ENCODE measurements around the gene PRLHR. TPM values are rescaled to one million over a fixed set of nuclear protein-coding genes. Genes with fewer than 3 reads are reported as not detected.
"Not testable (repeated sequence)": the region's sequence is repeated elsewhere in the genome, so short reads cannot be mapped to it uniquely, and the experiment has no call there.

Gene PRLHR
- total and polyA plus RNA-seq, 2 donors, result 0.02 to 0.05 TPM

DNA sequence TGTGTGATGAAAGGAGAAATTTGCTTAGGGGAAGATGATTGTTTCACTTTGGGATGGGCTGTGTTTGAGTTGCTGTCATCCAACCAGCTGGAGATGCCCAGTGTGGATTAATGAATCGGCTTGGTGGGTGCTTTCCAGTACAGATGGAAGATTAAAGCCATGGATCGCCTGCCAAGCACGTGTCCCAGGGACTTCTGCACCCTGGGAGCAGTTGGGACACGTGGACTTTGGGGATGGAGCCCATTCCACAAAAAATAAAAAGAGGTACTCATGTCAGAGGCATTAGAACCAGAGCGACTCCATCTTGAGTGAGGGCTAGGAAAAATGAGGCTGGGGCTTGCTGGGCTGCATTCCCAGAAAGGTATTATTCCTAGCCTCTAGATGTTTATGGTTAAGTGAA is 29.3 kb upstream of the PRLHR start:
- Histone ChIP-seq H3K27me3 (ENCODE audit: control insufficient read depth in 2 of 2, insufficient read depth in 1 of 2, low read length in 1 of 2) (peaks cover 0 to 24% of the 10 kb centered on the region in 2 donors), H3K27ac (ENCODE audit: low read depth in 1 of 2, low read length in 1 of 2) (no peak overlapping the region), H3K36me3 (ENCODE audit: control insufficient read depth in 2 of 2, insufficient read depth in 2 of 2, low read length in 1 of 2) (no peaks in the 10 kb centered on the region), H3K4me1 (ENCODE audit: control insufficient read depth in 2 of 2, insufficient read depth in 2 of 2, low read length in 2 of 2) (peaks cover 0 to 7% of the 10 kb centered on the region in 2 donors), H3K9me3 (ENCODE audit: control insufficient read depth in 2 of 2, insufficient read depth in 1 of 2, low read length in 1 of 2) (no peaks in the 10 kb centered on the region), H3K4me3 (ENCODE audit: low read length in 2 of 2) (no peak overlapping the region)
- 79% methylated on average over 5 of the region's 5 CpGs for WGBS
- no peak for DNase-seq (ENCODE audit: low read depth in 6 of 9, low spot score in 9 of 9)

DNA sequence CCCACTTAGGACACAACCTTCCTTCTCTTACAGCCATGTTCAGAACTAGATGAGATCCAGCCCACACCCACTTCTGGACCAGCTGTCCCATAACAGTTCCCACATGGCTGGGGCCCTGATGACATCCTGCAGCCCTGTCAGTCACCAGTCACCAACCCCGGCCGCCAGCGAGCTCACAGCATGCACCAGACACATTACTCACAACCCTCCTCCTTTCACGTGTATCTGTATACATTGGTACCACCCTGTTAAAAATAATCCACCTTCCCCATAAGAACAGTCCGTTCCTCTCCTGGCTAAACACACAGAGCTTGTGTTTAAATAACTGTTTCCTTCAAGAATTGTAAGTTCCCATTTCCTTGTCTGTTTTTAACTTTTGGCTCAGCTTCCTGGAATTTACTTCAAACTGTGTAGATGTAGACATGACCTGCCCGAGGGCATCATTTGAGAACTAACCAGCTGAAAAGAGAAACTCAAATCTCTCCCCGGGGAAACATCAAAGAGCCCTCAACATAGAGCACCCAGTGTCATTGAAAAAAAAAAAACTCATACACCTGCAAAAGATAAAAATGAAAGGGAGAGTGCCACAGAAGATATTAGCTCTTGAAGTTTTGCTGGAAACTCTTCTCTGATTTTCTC is 26.0 kb upstream of the PRLHR start:
- H3K36me3 ChIP-seq (ENCODE audit: control insufficient read depth in 2 of 2, insufficient read depth in 2 of 2, low read length in 1 of 2), result no peaks in the 10 kb centered on the region
- H3K4me3 ChIP-seq (ENCODE audit: low read length in 2 of 2), result no peak overlapping the region
- peaks cover 0 to 25% of the 10 kb centered on the region in 2 donors for H3K27me3 ChIP-seq (ENCODE audit: control insufficient read depth in 2 of 2, insufficient read depth in 1 of 2, low read length in 1 of 2)
- no peak overlapping the region for H3K27ac ChIP-seq (ENCODE audit: low read depth in 1 of 2, low read length in 1 of 2)
- H3K9me3 ChIP-seq (ENCODE audit: control insufficient read depth in 2 of 2, insufficient read depth in 1 of 2, low read length in 1 of 2), result no peaks in the 10 kb centered on the region
- H3K4me1 ChIP-seq (ENCODE audit: control insufficient read depth in 2 of 2, insufficient read depth in 2 of 2, low read length in 2 of 2), result peaks cover 0 to 7% of the 10 kb centered on the region in 2 donors
- 34% methylated on average over 7 of the region's 7 CpGs for WGBS
- peak; percentile 4 to 74 (median 35) for DNase-seq (ENCODE audit: low read depth in 6 of 9, low spot score in 9 of 9)

DNA sequence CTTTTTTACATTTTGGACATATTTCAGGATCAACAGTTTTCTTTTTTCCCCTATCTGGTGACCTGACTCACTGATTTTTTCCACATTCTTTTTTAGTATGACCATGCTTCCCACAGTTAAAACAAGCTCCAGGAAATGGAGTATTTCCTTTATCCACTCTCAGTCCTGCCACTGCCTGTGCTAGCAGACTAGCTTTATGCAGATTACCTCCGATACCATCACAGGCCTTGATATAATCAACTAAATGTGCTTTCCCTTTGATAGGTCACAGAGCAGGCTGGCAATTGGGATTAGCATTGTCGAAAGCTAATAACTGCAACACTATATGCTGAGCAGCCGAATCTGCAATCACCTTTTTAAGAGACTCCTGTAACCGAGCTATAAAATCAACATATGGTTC is 18.4 kb upstream of the PRLHR start:
- H3K4me1 ChIP-seq (ENCODE audit: control insufficient read depth in 2 of 2, insufficient read depth in 2 of 2, low read length in 2 of 2); DNase-seq (ENCODE audit: low read depth in 6 of 9, low spot score in 9 of 9); H3K36me3 ChIP-seq (ENCODE audit: control insufficient read depth in 2 of 2, insufficient read depth in 2 of 2, low read length in 1 of 2); H3K4me3 ChIP-seq (ENCODE audit: low read length in 2 of 2); H3K27me3 ChIP-seq (ENCODE audit: control insufficient read depth in 2 of 2, insufficient read depth in 1 of 2, low read length in 1 of 2); H3K27ac ChIP-seq (ENCODE audit: low read depth in 1 of 2, low read length in 1 of 2); H3K9me3 ChIP-seq (ENCODE audit: control insufficient read depth in 2 of 2, insufficient read depth in 1 of 2, low read length in 1 of 2): not testable (repeated sequence)
- 48% methylated on average over 4 of the region's 4 CpGs for WGBS

DNA sequence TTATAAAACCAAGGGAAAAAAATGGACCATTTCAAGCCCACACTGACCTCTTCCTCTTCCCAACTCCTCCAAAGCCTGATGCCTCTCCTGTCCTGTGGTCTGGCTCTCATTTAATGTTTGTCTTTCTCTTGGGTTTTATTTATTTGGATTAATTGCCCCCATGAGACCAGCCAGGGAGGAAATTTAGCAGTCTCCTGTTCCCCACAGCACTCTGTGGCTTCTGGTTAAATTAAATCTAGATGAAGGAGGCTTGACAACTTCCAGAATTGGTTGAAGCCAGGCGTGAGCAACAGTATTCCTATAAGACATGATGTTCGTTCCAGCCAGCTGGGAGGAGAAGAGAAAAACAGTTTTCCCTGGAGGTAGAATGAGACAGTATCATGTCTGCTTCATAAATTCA is 15.1 kb upstream of the PRLHR start:
- H3K4me3 ChIP-seq (ENCODE audit: low read length in 2 of 2), result no peak overlapping the region
- WGBS, result 82% methylated on average over 2 of the region's 2 CpGs

DNA sequence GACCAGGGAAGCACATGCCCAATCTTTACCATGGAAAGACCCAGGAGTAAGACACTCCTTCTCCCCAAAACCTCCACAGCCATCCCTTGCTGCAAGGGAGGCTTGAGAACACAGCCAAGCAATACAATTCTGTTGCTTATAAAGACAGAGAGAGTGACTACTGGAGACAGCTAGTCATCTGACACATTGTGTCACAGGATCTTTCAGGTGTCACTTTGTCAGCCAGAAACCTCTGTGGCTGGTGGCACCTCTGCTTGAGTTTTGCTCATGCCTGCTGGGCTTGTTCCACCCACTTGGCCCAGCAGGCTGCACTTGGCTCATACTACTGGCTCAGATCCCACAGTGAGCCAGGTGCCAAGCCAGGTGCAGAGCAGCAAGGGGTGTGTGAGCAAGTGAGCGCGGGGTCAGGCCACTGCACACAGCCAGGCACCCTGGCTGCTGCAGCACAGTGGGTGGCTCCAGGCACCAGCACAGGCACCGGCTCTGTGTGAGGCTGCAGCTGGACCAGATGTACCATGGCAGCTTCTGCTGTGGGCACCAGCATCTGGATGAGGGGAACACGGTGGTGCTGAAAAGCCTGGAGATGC is 12.4 kb upstream of the PRLHR start:
- 97% methylated on average over 4 of the region's 4 CpGs for WGBS
- Histone ChIP-seq H3K36me3 (ENCODE audit: control insufficient read depth in 2 of 2, insufficient read depth in 2 of 2, low read length in 1 of 2) (no peaks in the 10 kb centered on the region), H3K4me1 (ENCODE audit: control insufficient read depth in 2 of 2, insufficient read depth in 2 of 2, low read length in 2 of 2) (no peaks in the 10 kb centered on the region), H3K4me3 (ENCODE audit: low read length in 2 of 2) (no peak overlapping the region), H3K27ac (ENCODE audit: low read depth in 1 of 2, low read length in 1 of 2) (no peak overlapping the region), H3K27me3 (ENCODE audit: control insufficient read depth in 2 of 2, insufficient read depth in 1 of 2, low read length in 1 of 2) (peaks cover 0 to 4% of the 10 kb centered on the region in 2 donors), H3K9me3 (ENCODE audit: control insufficient read depth in 2 of 2, insufficient read depth in 1 of 2, low read length in 1 of 2) (peaks cover 0 to 20% of the 10 kb centered on the region in 2 donors)
- no peak for DNase-seq (ENCODE audit: low read depth in 6 of 9, low spot score in 9 of 9)

More for the DNA sequence above, 15.1 kb upstream of the PRLHR start:
- Histone ChIP-seq H3K4me1 (ENCODE audit: control insufficient read depth in 2 of 2, insufficient read depth in 2 of 2, low read length in 2 of 2) (no peaks in the 10 kb centered on the region), H3K36me3 (ENCODE audit: control insufficient read depth in 2 of 2, insufficient read depth in 2 of 2, low read length in 1 of 2) (no peaks in the 10 kb centered on the region), H3K9me3 (ENCODE audit: control insufficient read depth in 2 of 2, insufficient read depth in 1 of 2, low read length in 1 of 2) (peaks cover 0 to 20% of the 10 kb centered on the region in 2 donors), H3K27me3 (ENCODE audit: control insufficient read depth in 2 of 2, insufficient read depth in 1 of 2, low read length in 1 of 2) (peaks cover 0 to 4% of the 10 kb centered on the region in 2 donors), H3K27ac (ENCODE audit: low read depth in 1 of 2, low read length in 1 of 2) (no peak overlapping the region)
- DNase-seq (ENCODE audit: low read depth in 6 of 9, low spot score in 9 of 9), result no peak

DNA sequence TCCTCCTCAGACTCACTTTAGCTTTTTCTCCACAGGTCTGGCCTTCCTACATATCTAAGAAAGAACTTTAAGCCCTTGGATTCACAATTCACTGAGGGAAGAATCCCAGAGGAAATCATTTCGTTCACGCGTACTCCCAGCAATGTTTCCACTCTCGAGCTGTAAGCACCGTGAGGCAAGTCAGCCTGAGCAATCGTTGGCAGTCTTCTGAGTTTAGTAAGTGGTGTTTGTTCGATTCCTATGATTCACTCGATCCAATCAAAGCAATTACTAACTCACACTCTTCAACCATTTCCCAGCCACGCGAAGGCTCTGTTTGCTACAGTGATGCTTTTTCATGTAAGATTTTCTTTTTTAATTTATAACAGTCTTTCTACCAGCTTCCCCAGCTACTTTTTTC is 10.2 kb upstream of the PRLHR start:
- H3K27me3 ChIP-seq (ENCODE audit: control insufficient read depth in 2 of 2, insufficient read depth in 1 of 2, low read length in 1 of 2), result peaks cover 0 to 4% of the 10 kb centered on the region in 2 donors
- peaks cover 0 to 20% of the 10 kb centered on the region in 2 donors for H3K9me3 ChIP-seq (ENCODE audit: control insufficient read depth in 2 of 2, insufficient read depth in 1 of 2, low read length in 1 of 2)
- H3K36me3 ChIP-seq (ENCODE audit: control insufficient read depth in 2 of 2, insufficient read depth in 2 of 2, low read length in 1 of 2), result no peaks in the 10 kb centered on the region
- H3K27ac ChIP-seq (ENCODE audit: low read depth in 1 of 2, low read length in 1 of 2), result no peak overlapping the region
- 91% methylated on average over 10 of the region's 10 CpGs for WGBS
- no peaks in the 10 kb centered on the region for H3K4me1 ChIP-seq (ENCODE audit: control insufficient read depth in 2 of 2, insufficient read depth in 2 of 2, low read length in 2 of 2)
- H3K4me3 ChIP-seq (ENCODE audit: low read length in 2 of 2), result no peak overlapping the region
- no peak for DNase-seq (ENCODE audit: low read depth in 6 of 9, low spot score in 9 of 9)

DNA sequence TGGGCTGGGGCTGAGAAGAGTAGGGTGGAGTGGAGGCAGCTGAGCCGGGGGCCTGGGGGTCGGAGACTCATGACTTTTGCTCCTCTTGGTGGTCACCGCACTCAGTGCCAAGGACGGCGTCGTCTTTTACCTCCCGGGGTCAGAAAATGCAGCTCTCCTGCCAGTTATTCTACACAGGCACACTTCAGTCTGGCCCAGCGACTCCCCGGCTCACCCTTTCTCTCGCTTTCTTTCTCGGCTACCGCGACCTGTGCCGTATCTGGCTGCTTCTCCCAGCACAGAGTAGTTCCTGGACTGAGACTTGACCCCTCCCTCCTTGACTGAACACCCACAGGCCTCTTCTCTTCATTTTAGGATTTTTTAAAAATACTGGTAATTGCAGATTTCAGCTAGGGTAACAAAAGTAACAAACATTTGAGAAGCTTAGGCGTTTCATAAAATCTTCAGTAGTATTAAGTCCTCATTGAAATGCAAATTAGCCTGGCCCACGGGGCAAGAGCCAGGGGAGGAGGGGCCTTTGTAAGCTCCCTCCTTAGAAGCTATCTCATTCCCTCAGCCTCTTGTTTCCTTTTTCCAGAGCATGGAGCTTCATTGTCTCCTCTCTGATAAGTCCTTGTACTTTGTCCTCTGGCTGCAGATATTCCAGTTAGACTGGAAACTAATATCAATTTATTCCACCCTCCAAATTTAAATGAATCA is 1.1 kb upstream of the PRLHR start:
- no peak overlapping the region for H3K27ac ChIP-seq (ENCODE audit: low read depth in 1 of 2, low read length in 1 of 2)
- H3K27me3 ChIP-seq (ENCODE audit: control insufficient read depth in 2 of 2, insufficient read depth in 1 of 2, low read length in 1 of 2), result peaks cover 46 to 58% of the 10 kb centered on the region in 2 donors
- no peaks in the 10 kb centered on the region for H3K4me1 ChIP-seq (ENCODE audit: control insufficient read depth in 2 of 2, insufficient read depth in 2 of 2, low read length in 2 of 2)
- H3K9me3 ChIP-seq (ENCODE audit: control insufficient read depth in 2 of 2, insufficient read depth in 1 of 2, low read length in 1 of 2), result peaks cover 8 to 13% of the 10 kb centered on the region in 2 donors
- H3K4me3 ChIP-seq (ENCODE audit: low read length in 2 of 2), result no peak overlapping the region
- DNase-seq (ENCODE audit: low read depth in 6 of 9, low spot score in 9 of 9), result no peak
- no peaks in the 10 kb centered on the region for H3K36me3 ChIP-seq (ENCODE audit: control insufficient read depth in 2 of 2, insufficient read depth in 2 of 2, low read length in 1 of 2)
- WGBS, result 8% methylated on average over 16 of the region's 16 CpGs

DNA sequence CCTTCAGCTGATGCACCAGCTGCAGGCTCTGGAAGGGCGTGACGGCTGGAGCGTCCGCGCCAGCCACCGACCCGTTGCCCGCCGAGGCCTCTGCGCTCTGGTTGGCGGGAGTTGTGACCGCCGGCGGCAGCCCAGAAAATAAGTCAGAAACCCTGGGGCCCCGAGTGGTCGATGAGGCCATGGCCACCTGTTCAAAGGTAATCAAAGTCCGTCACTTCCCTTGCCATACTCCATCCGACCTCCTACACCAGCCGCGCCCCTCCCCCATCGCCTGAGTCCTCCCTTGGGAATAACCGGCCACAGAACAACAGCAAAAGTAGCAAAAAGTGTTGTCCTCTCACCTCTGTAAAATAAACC is 406 bp downstream of the PRLHR start:
- Histone ChIP-seq H3K4me3 (ENCODE audit: low read length in 2 of 2) (no peak overlapping the region), H3K9me3 (ENCODE audit: control insufficient read depth in 2 of 2, insufficient read depth in 1 of 2, low read length in 1 of 2) (peaks cover 8 to 13% of the 10 kb centered on the region in 2 donors), H3K27me3 (ENCODE audit: control insufficient read depth in 2 of 2, insufficient read depth in 1 of 2, low read length in 1 of 2) (peaks cover 46 to 58% of the 10 kb centered on the region in 2 donors), H3K36me3 (ENCODE audit: control insufficient read depth in 2 of 2, insufficient read depth in 2 of 2, low read length in 1 of 2) (no peaks in the 10 kb centered on the region), H3K27ac (ENCODE audit: low read depth in 1 of 2, low read length in 1 of 2) (no peak overlapping the region), H3K4me1 (ENCODE audit: control insufficient read depth in 2 of 2, insufficient read depth in 2 of 2, low read length in 2 of 2) (no peaks in the 10 kb centered on the region)
- WGBS, result 26% methylated on average over 22 of the region's 22 CpGs
- no peak for DNase-seq (ENCODE audit: low read depth in 6 of 9, low spot score in 9 of 9)

DNA sequence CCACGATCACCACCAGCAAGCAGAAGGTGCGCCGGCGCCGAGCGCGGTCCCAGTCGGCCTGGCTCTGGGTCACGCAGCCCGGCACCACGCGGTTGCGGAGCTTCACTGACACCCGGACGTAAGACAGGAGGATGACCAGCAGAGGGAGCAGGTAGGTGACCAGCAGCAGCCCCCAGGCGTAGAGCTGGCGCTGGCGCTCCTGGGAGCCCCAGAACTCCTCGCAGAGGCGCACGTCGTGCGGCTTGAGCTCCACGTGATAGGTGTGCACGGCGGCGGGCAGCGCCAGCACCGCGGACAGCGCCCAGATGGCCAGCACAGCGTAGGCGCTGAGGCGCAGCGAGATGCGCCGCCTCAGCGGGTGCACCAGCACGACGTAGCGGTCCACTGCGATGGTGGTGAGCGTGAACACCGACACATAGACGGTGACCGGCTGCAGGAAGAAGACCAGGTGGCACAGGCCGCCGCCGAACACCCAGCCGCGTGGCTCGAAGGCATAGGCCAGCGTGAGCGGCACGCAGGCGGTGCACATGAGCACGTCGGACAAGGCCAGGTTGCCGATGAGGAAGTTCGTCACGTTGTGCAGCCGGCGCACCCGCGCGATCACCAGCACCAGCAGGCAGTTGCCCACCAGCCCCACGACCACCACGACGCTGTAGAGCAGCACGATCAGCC is 920 bp downstream of the PRLHR start:
- no peaks in the 10 kb centered on the region for H3K36me3 ChIP-seq (ENCODE audit: control insufficient read depth in 2 of 2, insufficient read depth in 2 of 2, low read length in 1 of 2)
- H3K4me3 ChIP-seq (ENCODE audit: low read length in 2 of 2), result no peak overlapping the region
- peaks cover 46 to 57% of the 10 kb centered on the region in 2 donors for H3K27me3 ChIP-seq (ENCODE audit: control insufficient read depth in 2 of 2, insufficient read depth in 1 of 2, low read length in 1 of 2)
- peaks cover 8 to 13% of the 10 kb centered on the region in 2 donors for H3K9me3 ChIP-seq (ENCODE audit: control insufficient read depth in 2 of 2, insufficient read depth in 1 of 2, low read length in 1 of 2)
- no peak overlapping the region for H3K27ac ChIP-seq (ENCODE audit: low read depth in 1 of 2, low read length in 1 of 2)
- peak in 7 of 9 donors; percentile 6 to 48 (median 25) for DNase-seq (ENCODE audit: low read depth in 6 of 9, low spot score in 9 of 9)
- WGBS, result 23% methylated on average over 70 of the region's 70 CpGs
- H3K4me1 ChIP-seq (ENCODE audit: control insufficient read depth in 2 of 2, insufficient read depth in 2 of 2, low read length in 2 of 2), result no peaks in the 10 kb centered on the region
